GM19099 (cell line): ENCODE results near the gene GDF11.

Experiments
- POLR2A ChIP-seq: IDR thresholded peaks from 3 replicates; pipeline ENCODE4 v1.6.1; 2011; ENCODE audit warnings: low read depth; ENCODE audit not compliant: insufficient read length; ENCODE audit errors: extremely low read depth

GDF11 gene

DNA sequence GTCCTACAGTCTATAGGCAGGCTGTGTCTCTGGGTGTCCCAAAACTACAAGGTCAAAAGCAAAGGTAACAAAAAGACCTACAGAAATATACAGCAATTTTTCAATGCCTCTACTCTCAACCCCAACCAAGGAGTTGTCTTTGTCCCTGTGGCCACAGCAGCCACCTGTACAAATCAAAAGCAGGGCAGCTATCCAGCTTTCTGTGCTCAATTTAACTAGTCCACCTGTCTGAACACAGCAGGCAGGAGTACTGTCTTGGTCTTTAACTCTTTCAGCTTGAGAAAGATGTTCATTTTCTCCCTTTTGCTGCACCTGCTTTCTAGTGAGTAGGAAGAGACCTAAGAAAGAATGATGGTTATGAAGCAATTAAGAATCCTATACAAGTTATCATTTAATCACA, 19.7 kb downstream of the GDF11 start:
- no peak for TF ChIP-seq POLR2A

- TF ChIP-seq POLR2A = no peak
These were observed 22.9 kb downstream of the GDF11 start for GRCh38 chr12:55765736-55766290.

GRCh38 chr12:55767156-55767555, 24.2 kb downstream of the GDF11 start:
- no peak for TF ChIP-seq POLR2A

- no peak for TF ChIP-seq POLR2A
These were observed 28.8 kb downstream of the GDF11 start for GRCh38 chr12:55771736-55772135.

- no peak for TF ChIP-seq POLR2A
These were observed 34.9 kb downstream of the GDF11 start for GRCh38 chr12:55777856-55778255.

GRCh38 chr12:55780685-55781084, 37.8 kb downstream of the GDF11 start:
- TF ChIP-seq POLR2A = no peak

DNA sequence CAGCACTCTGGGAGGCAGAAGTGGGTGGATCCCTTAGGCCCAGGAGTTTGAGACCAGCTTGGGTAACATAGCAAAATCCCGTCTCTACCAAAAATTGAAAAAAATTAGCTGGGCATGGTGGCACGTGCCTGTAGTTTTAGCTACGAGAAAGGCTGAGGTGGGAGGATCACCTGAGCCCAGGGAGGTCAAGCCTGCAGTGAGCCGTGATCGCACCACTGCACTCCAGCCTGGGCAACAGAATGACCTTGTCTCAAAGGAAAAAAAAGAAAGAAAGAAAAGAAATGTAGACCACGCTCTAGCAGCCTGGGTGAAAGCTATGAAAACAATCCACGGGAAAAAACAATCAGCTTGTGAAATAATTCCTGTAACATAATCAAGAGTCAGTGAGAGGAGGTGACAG, 45.6 kb downstream of the GDF11 start:
- no peak for TF ChIP-seq POLR2A

DNA sequence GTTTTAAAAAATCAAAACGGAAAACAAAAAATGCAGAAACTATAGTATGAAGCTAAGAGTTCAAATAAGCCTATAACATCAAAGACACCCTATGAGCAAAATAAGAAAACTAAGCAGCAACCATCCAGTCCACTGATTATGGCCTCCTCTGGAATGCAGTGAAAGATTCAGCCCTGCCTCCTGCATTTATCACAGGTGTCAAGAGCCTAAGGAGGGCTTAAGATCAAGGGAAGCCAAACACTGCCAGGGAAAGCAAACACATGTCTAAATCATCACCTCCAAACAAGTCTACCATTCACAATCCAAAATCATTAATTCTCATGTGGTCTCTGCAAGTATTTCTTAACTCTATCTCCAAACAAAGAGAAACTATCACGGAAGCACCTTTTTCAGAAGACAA, 46.2 kb downstream of the GDF11 start:
- no peak for TF ChIP-seq POLR2A

DNA sequence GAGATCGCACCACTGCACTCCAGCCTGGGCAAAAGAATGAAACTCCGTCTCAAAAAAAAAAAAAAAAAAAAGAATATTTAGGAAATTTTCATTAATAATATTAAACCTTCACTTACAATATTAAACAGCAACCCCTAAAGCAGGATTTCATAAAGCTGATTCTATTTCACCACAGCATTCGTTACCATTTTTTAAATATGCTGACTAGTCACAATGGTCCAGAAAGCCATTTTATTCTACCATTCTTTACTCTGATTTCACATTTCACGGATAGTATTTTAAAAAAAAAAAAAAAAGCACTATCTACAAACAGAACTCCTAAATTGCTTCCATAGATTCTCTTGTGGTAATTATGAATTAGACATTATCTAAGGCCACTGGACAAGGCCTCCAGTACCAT, 47.0 kb downstream of the GDF11 start:
- no peak for TF ChIP-seq POLR2A

DNA sequence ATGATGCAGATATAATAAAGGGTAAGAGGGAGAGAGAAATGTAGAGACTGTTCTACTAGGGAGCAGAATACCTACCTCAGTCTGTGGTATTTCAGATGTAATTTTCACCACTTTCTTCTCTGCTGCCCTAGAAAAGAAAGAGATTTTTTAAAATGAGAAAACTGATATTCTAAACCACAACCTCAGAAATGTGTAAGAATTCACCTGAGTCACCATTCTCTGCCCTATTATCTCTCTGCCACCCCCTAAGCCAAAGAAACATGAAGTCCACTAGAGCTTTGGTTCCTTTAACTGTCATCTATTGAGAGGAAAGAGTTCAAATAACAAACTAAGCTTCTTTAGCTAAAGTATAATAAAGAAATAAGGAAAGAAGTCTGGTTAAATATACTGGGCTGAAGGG, 53.0 kb downstream of the GDF11 start:
- no peak for TF ChIP-seq POLR2A

GRCh38 chr12:55797068-55797467, 54.1 kb downstream of the GDF11 start:
- no peak for TF ChIP-seq POLR2A

DNA sequence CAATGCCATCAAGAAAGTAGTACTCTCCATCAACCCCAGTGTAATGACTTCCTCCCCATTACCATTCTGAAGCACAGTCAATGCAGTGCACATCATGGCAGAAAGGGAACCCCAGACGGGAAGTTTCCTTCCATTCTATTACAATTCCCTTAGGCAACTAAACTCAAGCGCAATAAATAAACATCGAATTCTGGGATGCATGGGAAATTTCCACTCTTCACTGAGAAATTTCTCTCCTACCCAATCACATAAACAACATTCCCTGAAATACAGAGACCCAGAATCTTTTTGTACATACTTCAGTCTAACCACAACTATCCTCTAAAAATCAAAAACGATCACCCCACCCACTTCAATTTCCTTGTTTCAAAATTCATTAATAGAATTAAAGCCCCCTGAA, 54.6 kb downstream of the GDF11 start:
- no peak for TF ChIP-seq POLR2A
